ENCODE results near the gene FRMD3. TPM values are rescaled to one million over a fixed set of nuclear protein-coding genes. Genes with fewer than 3 reads are reported as not detected.

The FRMD3 gene
- total and polyA plus RNA-seq, 2 donors (not counting 3 experiments of a cell fraction or from before 2014, with no cell fraction given), result 3.0 to 6.1 TPM

- Histone ChIP-seq H3K27ac (ENCODE audit: insufficient read depth, low read depth, low read length) (no peak overlapping the region), H4K20me1 (replicated peaks; ENCODE audit: control insufficient read depth, extremely low read depth, insufficient read depth, low read length) (no peaks in the 10 kb centered on the region), H3K9me1 (replicated peaks; ENCODE audit: control insufficient read depth, extremely low read depth, insufficient read depth, low read length) (no peaks in the 10 kb centered on the region), H3K4me2 (ENCODE audit: insufficient read depth, low read length) (no peak overlapping the region), H3K4me3 (replicated peaks in 1 of 3; ENCODE audit: insufficient read depth in 1 of 3, low read depth in 1 of 3, low read length in 3 of 3) (no peak overlapping the region), H3K9me3 (replicated peaks; ENCODE audit: control insufficient read depth, insufficient read depth, low read length) (no peaks in the 10 kb centered on the region), H3K9ac (replicated peaks; ENCODE audit: extremely low read depth, insufficient read depth, low read length) (no peak overlapping the region), H3K36me3 (ENCODE audit: control insufficient read depth in 2 of 2, extremely low read depth in 1 of 2, insufficient read depth in 2 of 2, low read length in 2 of 2) (no peaks in the 10 kb centered on the region), H3K79me2 (ENCODE audit: control insufficient read depth, insufficient read depth, low read length) (no peaks in the 10 kb centered on the region), H2AFZ (ENCODE audit: low read depth, low read length) (no peak overlapping the region), H3K4me1 (ENCODE audit: control insufficient read depth, extremely low read depth, insufficient read depth, low read length) (no peaks in the 10 kb centered on the region), H3K27me3 (ENCODE audit: control insufficient read depth in 2 of 2, insufficient read depth in 2 of 2, low read length in 2 of 2) (no peaks in the 10 kb centered on the region)
- dilution Hi-C loops (cut with MboI; ENCODE audit: extremely low pct_ligation_motif_present, low sequenced_read_pairs) (no loop called here), intact Hi-C loops (cut with micrococcal nuclease) (no loop called here)
- CTCF ChIA-PET, result no interaction called here
- DNase-seq (ENCODE audit: low read depth, low spot score), result no peak
- BruUV-seq (replicated peaks), result no TSS peak
- no peak for FAIRE-seq
- POLR2A ChIA-PET, result no interaction called here
- TF ChIP-seq MYC (IDR thresholded peaks at IDR 0.05; ENCODE audit: low read depth, low read length), result no peak
- TF ChIP-seq POLR2AphosphoS5 (IDR thresholded peaks at IDR 0.05; ENCODE audit: insufficient read depth, low read depth, low read length), result no peak
- TF ChIP-seq EZH2 (IDR thresholded peaks at IDR 0.05; ENCODE audit: borderline replicate concordance, low read depth, low read length, severe bottlenecking), result no peak
- no peak for TF ChIP-seq MAX (IDR thresholded peaks at IDR 0.05; ENCODE audit: insufficient read depth, insufficient read length)
- no peak for TF ChIP-seq GATA2 (IDR thresholded peaks at IDR 0.05; ENCODE audit: insufficient read depth, insufficient read length, low read depth, low read length)
- no peak for TF ChIP-seq JUN (IDR thresholded peaks at IDR 0.05; ENCODE audit: borderline replicate concordance, insufficient read depth, insufficient read length, low read depth)
- TF ChIP-seq FOS (IDR thresholded peaks at IDR 0.05; ENCODE audit: borderline replicate concordance, insufficient read depth, low read length), result no peak
- no peak for TF ChIP-seq POLR2A (IDR thresholded peaks at IDR 0.05; ENCODE audit: low read depth, low read length)
- TF ChIP-seq CTCF (IDR thresholded peaks at IDR 0.05; ENCODE audit: extremely low read depth in 1 of 2, insufficient read depth in 1 of 2, low read depth in 1 of 2, low read length in 2 of 2), result no peak
Measured at GRCh38 chr9:83466351-83466750, 71.8 kb downstream of the FRMD3 start.

All from endothelial cell of umbilical vein (primary cell).